OCI-LY1 (cell line): Measurements from ENCODE around the gene NAALAD2.
"Not testable (repeated sequence)": the region's sequence is repeated elsewhere in the genome, so short reads cannot be mapped to it uniquely, and the experiment has no call there.

Experiments used
- H2AFZ ChIP-seq: fragments of 200-600 bp; sonication (generic), shearing (Covaris generic); 2 replicates; pipeline ENCODE4 v1.6.0; 2014; ENCODE audit warnings: antibody characterized with exemption, mild to moderate bottlenecking, low read length
- H3F3A ChIP-seq: fragments of 200-600 bp; sonication (generic), shearing (Covaris generic); 2 replicates; pipeline ENCODE4 v1.6.0; 2014; ENCODE audit warnings: mild to moderate bottlenecking, antibody characterized with exemption, low read length, moderate library complexity; ENCODE audit not compliant: insufficient read depth
- H3K27ac ChIP-seq: fragments of 200-600 bp; sonication (generic); 2 replicates; pipeline ENCODE4 v1.5.1; 2014; ENCODE audit warnings: low read length, mixed run types, mild to moderate bottlenecking, low read depth; ENCODE audit not compliant: poor library complexity, severe bottlenecking
- H3K27me3 ChIP-seq: fragments of 200-600 bp; sonication (generic); 2 replicates; pipeline ENCODE4 v1.6.0; 2014; ENCODE audit warnings: antibody characterized with exemption, mild to moderate bottlenecking, low read length, moderate library complexity; ENCODE audit not compliant: insufficient read depth
- H3K36me3 ChIP-seq: fragments of 200-600 bp; sonication (generic); 2 replicates; pipeline ENCODE4 v1.6.1; 2014; ENCODE audit warnings: mild to moderate bottlenecking, antibody characterized with exemption, low read length, moderate library complexity, mixed read lengths; ENCODE audit not compliant: insufficient read depth
- H3K4me1 ChIP-seq: fragments of 200-600 bp; sonication (generic); 2 replicates; pipeline ENCODE4 v1.5.1; 2014; ENCODE audit warnings: mild to moderate bottlenecking, low read length, moderate library complexity; ENCODE audit not compliant: insufficient read depth, severe bottlenecking
- H3K4me2 ChIP-seq: fragments of 200-600 bp; sonication (generic), shearing (Covaris generic); 2 replicates; pipeline ENCODE4 v1.6.1; 2014; ENCODE audit warnings: low read length
- H3K4me3 ChIP-seq: fragments of 200-600 bp; sonication (generic); 2 replicates; pipeline ENCODE4 v1.5.1; 2014; ENCODE audit warnings: low read length, low read depth, mild to moderate bottlenecking, mixed read lengths; ENCODE audit not compliant: poor library complexity, severe bottlenecking
- H3K79me2 ChIP-seq: fragments of 200-600 bp; shearing (Covaris generic); 2 replicates; pipeline ENCODE4 v1.6.1; 2016; ENCODE audit warnings: mixed run types, low read length, mixed read lengths; ENCODE audit not compliant: insufficient read depth
- H3K9ac ChIP-seq: fragments of 200-600 bp; sonication (generic), shearing (Covaris generic); 2 replicates; pipeline ENCODE4 v1.6.1; 2014; ENCODE audit warnings: mild to moderate bottlenecking, low read length, mixed read lengths
- H3K9me2 ChIP-seq: fragments of 200-600 bp; sonication (generic), shearing (Covaris generic); 2 replicates; pipeline ENCODE4 v1.6.1; 2014; ENCODE audit warnings: low read depth, mild to moderate bottlenecking, low read length, mixed read lengths
- H3K9me3 ChIP-seq: fragments of 200-600 bp; shearing (Covaris generic); 2 replicates; pipeline ENCODE4 v1.6.1; 2014; ENCODE audit warnings: low read length, mixed read lengths
- H4K20me1 ChIP-seq: fragments of 200-600 bp; sonication (generic), shearing (Covaris generic); 2 replicates; pipeline ENCODE4 v1.6.0; 2016; ENCODE audit warnings: mild to moderate bottlenecking, low read length; ENCODE audit not compliant: insufficient read depth
- EZH2 ChIP-seq: fragments of 200-600 bp; sonication (generic), shearing (Covaris generic); IDR thresholded peaks from 2 replicates; pipeline ENCODE4 v1.8.0; 2017; ENCODE audit warnings: borderline replicate concordance, mixed run types, mild to moderate bottlenecking, antibody characterized with exemption, low read length, moderate library complexity, mixed read lengths
- TF ChIP-seq, protein P1 (sequence below): fragments of 200-600 bp; sonication (generic), shearing (Covaris generic); IDR thresholded peaks from 2 replicates; pipeline ENCODE4 v1.5.1; 2017; ENCODE audit warnings: mild to moderate bottlenecking, antibody characterized with exemption, low read length, moderate library complexity, mixed read lengths

The NAALAD2 gene

DNA sequence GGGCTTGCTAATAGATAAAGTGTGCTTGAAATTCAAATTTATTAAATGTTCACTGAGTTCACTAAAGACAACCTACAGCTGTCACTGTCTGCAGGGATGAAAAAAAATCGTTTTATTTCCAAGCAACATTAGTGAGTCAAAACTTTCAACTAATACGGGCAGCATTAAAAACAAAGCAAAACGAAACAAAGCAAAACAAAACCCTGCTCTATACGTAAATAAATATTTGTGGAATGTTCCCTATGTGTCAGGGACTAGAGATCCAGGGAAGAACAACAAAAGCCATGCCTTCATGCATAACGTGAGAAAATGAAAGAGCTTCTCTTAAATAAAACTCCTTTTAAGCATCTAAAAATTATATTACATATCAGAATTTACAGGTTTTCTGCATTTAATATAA lies 553 bp downstream of the NAALAD2 start:
- Histone ChIP-seq H3K9ac (no peak overlapping the region), H3K36me3 (no peaks in the 10 kb centered on the region), H3K4me3 (no peak overlapping the region), H3K9me2 (no peaks in the 10 kb centered on the region), H4K20me1 (no peaks in the 10 kb centered on the region), H3K79me2 (no peaks in the 10 kb centered on the region), H3K27me3 (0 out of 2 replicates have a peak, but pooled peaks cover 3% of the 10 kb centered on the region), H2AFZ (no peak overlapping the region), H3K4me1 (no peaks in the 10 kb centered on the region), H3K9me3 (no peaks in the 10 kb centered on the region), H3K4me2 (no peak overlapping the region), H3F3A (no peaks in the 10 kb centered on the region), H3K27ac (no peak overlapping the region)
- TF ChIP-seq EZH2, result no peak
- TF ChIP-seq, protein P1, sequence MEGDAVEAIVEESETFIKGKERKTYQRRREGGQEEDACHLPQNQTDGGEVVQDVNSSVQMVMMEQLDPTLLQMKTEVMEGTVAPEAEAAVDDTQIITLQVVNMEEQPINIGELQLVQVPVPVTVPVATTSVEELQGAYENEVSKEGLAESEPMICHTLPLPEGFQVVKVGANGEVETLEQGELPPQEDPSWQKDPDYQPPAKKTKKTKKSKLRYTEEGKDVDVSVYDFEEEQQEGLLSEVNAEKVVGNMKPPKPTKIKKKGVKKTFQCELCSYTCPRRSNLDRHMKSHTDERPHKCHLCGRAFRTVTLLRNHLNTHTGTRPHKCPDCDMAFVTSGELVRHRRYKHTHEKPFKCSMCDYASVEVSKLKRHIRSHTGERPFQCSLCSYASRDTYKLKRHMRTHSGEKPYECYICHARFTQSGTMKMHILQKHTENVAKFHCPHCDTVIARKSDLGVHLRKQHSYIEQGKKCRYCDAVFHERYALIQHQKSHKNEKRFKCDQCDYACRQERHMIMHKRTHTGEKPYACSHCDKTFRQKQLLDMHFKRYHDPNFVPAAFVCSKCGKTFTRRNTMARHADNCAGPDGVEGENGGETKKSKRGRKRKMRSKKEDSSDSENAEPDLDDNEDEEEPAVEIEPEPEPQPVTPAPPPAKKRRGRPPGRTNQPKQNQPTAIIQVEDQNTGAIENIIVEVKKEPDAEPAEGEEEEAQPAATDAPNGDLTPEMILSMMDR, result no peak

DNA sequence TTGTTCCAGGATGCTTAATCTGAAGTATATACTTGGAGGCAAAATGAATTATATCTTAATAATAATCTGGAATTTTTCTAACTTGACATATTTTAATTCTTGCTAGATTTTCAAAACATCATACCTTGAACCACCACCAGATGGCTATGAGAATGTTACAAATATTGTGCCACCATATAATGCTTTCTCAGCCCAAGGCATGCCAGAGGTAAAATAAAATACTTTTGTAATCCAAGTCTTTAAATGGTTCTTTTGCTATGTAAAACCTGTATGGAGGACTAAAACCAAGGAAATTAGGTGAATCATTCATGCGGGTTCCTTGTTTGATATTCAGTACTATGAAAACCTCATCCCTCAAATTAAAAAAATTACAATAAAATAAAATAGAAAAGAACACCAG lies 14.4 kb downstream of the NAALAD2 start:
- H3K36me3 ChIP-seq, result no peaks in the 10 kb centered on the region
- TF ChIP-seq, protein P1, result no peak
- TF ChIP-seq EZH2, result no peak
- no peak overlapping the region for H3K27ac ChIP-seq
- no peaks in the 10 kb centered on the region for H3K27me3 ChIP-seq
- no peak overlapping the region for H3K4me2 ChIP-seq
- H3K79me2 ChIP-seq, result no peaks in the 10 kb centered on the region
- no peaks in the 10 kb centered on the region for H3K9me2 ChIP-seq
- no peaks in the 10 kb centered on the region for H3F3A ChIP-seq
- no peaks in the 10 kb centered on the region for H3K9me3 ChIP-seq
- no peaks in the 10 kb centered on the region for H3K4me1 ChIP-seq
- H4K20me1 ChIP-seq, result no peaks in the 10 kb centered on the region
- H3K9ac ChIP-seq, result no peak overlapping the region
- no peak overlapping the region for H3K4me3 ChIP-seq
- H2AFZ ChIP-seq, result no peak overlapping the region

DNA sequence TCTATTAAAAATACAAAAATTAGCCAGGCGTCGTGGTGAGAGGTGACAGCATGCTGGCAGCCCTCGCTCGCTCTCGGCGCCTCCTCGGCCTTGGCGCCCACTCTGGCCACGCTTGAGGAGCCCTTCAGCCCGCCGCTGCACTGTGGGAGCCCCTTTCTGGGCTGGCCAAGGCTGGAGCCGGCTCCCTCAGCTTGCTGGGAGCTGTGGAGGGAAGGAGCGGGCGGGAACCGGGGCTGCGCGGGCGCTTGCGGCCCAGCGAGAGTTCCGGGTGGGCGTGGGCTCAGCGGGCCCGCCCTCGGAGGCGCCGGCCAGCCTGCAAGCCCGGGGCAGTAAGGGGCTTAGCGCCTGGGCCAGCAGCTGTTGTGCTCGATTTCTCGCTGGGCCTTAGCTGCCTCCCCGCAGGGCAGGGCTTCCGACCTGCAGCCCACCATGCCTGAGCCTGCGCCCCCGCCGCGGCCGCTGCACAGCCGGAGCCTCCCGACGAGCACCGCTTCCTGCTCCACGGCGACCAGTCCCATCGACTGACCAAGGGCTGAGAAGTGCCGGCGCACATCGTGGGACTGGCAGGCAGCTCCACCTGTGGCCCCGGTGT lies 32.6 kb downstream of the NAALAD2 start:
- H3K9ac ChIP-seq, H3F3A ChIP-seq, H3K4me2 ChIP-seq, H3K4me1 ChIP-seq, H3K79me2 ChIP-seq, H3K27ac ChIP-seq, H3K9me2 ChIP-seq, H3K9me3 ChIP-seq, H4K20me1 ChIP-seq, H2AFZ ChIP-seq, H3K36me3 ChIP-seq, H3K27me3 ChIP-seq, H3K4me3 ChIP-seq: not testable (repeated sequence)

DNA sequence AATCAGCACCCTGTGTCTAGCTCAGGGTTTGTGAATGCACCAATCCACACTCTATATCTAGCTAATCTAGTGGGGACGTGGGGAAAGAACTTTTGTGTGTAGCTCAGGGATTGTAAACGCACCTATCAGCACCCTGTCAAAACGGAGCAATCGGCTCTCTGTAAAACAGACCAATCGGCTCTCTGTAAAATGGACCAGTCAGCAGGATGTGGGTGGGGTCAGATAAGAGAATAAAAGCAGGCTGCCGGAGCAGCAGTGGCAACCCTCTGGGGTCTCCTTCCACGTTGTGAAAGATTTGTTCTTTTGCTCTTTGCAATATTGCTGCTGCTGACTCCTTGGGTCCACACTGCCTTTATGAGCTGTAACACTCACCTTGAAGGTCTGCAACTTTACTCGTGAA lies 33.2 kb downstream of the NAALAD2 start:
- H3K4me1 ChIP-seq, H3K4me3 ChIP-seq, H3K9me2 ChIP-seq, H3K36me3 ChIP-seq, H3K79me2 ChIP-seq, H3K27ac ChIP-seq, H3K9ac ChIP-seq, H3F3A ChIP-seq, H2AFZ ChIP-seq, H3K27me3 ChIP-seq, H3K4me2 ChIP-seq, H3K9me3 ChIP-seq, H4K20me1 ChIP-seq: not testable (repeated sequence)
